ENCODE results near the gene KRTAP12-3.
"Not testable (repeated sequence)": the region's sequence is repeated elsewhere in the genome, so short reads cannot be mapped to it uniquely, and the experiment has no call there.

Gene KRTAP12-3

GRCh38 chr21:44650973-44651675 is 6.6 kb upstream of the KRTAP12-3 start:
- no peak for DNase-seq (ENCODE audit: low read depth)

GRCh38 chr21:44653123-44653522 is 4.6 kb upstream of the KRTAP12-3 start:
- no peak for DNase-seq (ENCODE audit: low read depth)

GRCh38 chr21:44653656-44654575 is 3.8 kb upstream of the KRTAP12-3 start:
- DNase-seq (ENCODE audit: low read depth) = no peak

- DNase-seq (ENCODE audit: low read depth) = no peak
Measured at GRCh38 chr21:44654576-44655175, 3.1 kb upstream of the KRTAP12-3 start, which contains the start of gene KRTAP12-4. TSS of gene KRTAP12-4 (minus strand) at chr21:44654659. CDS start at chr21:44654614, 45 bp downstream.

GRCh38 chr21:44656868-44657267 is 864 bp upstream of the KRTAP12-3 start:
- DNase-seq (ENCODE audit: low read depth) = no peak

- DNase-seq (ENCODE audit: low read depth) = no peak
Measured at GRCh38 chr21:44658541-44658910, 794 bp downstream of the KRTAP12-3 start.

GRCh38 chr21:44658913-44659595 is 1.3 kb downstream of the KRTAP12-3 start:
- DNase-seq (ENCODE audit: low read depth) = no peak

- not testable (repeated sequence) for DNase-seq (ENCODE audit: low read depth)
Measured at GRCh38 chr21:44661567-44661966, 3.8 kb downstream of the KRTAP12-3 start.

GRCh38 chr21:44664691-44665090 is 7.0 kb downstream of the KRTAP12-3 start:
- DNase-seq (ENCODE audit: low read depth) = no peak

GRCh38 chr21:44666401-44667320 is 8.9 kb downstream of the KRTAP12-3 start, which contains the start of gene KRTAP12-2:
TSS of gene KRTAP12-2 (minus strand) at chr21:44666927. CDS start at chr21:44666886, 41 bp downstream.
- no peak for DNase-seq (ENCODE audit: low read depth)

- no peak for DNase-seq (ENCODE audit: low read depth)
Measured at GRCh38 chr21:44667612-44668011, 9.9 kb downstream of the KRTAP12-3 start.

- DNase-seq (ENCODE audit: low read depth) = no peak
Measured at GRCh38 chr21:44670642-44671432, 13.1 kb downstream of the KRTAP12-3 start.

GRCh38 chr21:44671911-44672310 is 14.2 kb downstream of the KRTAP12-3 start:
- DNase-seq (ENCODE audit: low read depth) = no peak

- DNase-seq (ENCODE audit: low read depth) = no peak
Measured at GRCh38 chr21:44677881-44678280, 20.1 kb downstream of the KRTAP12-3 start.

- no peak for DNase-seq (ENCODE audit: low read depth)
Measured at GRCh38 chr21:44681152-44681551, 23.4 kb downstream of the KRTAP12-3 start.

GRCh38 chr21:44681861-44682579 is 24.3 kb downstream of the KRTAP12-3 start, which contains the start of gene KRTAP12-1:
TSS of gene KRTAP12-1 (minus strand) at chr21:44682163. CDS start at chr21:44682123, 40 bp downstream.
- no peak for DNase-seq (ENCODE audit: low read depth)

- no peak for DNase-seq (ENCODE audit: low read depth)
Measured at GRCh38 chr21:44682580-44683151, 24.9 kb downstream of the KRTAP12-3 start.

- no peak for DNase-seq (ENCODE audit: low read depth)
Measured at GRCh38 chr21:44684077-44684476, 26.3 kb downstream of the KRTAP12-3 start.

- no peak for DNase-seq (ENCODE audit: low read depth)
Measured at GRCh38 chr21:44684483-44684882, 26.8 kb downstream of the KRTAP12-3 start.

Measured in iris pigment epithelial cell (primary cell).